T-helper 2 cell (primary cell): ENCODE results near the gene PKNOX2.

ENCODE experiments used
- DNase-seq, 5 experiments: peaks; one replicate each; pipeline versions ENCODE4 v3.0.0 to v3.0.0-alpha.2; 2012 to 2022

PKNOX2 gene

GRCh38 chr11:125287491-125288210, 123.1 kb downstream of the PKNOX2 start:
- DNase-seq, result no peak

- DNase-seq, result no peak
Observed at GRCh38 chr11:125289419-125290098, 125.0 kb downstream of the PKNOX2 start.

GRCh38 chr11:125290263-125290662, 125.7 kb downstream of the PKNOX2 start:
- DNase-seq, result no peak

- DNase-seq, result no peak
Observed at GRCh38 chr11:125292100-125292499, 127.5 kb downstream of the PKNOX2 start.

GRCh38 chr11:125293596-125293995, 129.0 kb downstream of the PKNOX2 start:
- DNase-seq, result no peak

GRCh38 chr11:125295931-125296330, 131.4 kb downstream of the PKNOX2 start:
- DNase-seq, result no peak

- DNase-seq, result no peak
Observed at GRCh38 chr11:125297346-125297915, 132.9 kb downstream of the PKNOX2 start.

GRCh38 chr11:125299061-125299615, 134.6 kb downstream of the PKNOX2 start:
- DNase-seq, result no peak

- no peak for DNase-seq
Observed at GRCh38 chr11:125299821-125300220, 135.3 kb downstream of the PKNOX2 start.

GRCh38 chr11:125300791-125301218, 136.3 kb downstream of the PKNOX2 start:
- DNase-seq, result peak in 1 of 5 experiments; percentile 21

GRCh38 chr11:125301346-125301745, 136.8 kb downstream of the PKNOX2 start:
- no peak for DNase-seq

- no peak for DNase-seq
Observed at GRCh38 chr11:125303186-125303585, 138.6 kb downstream of the PKNOX2 start.

- no peak for DNase-seq
Observed at GRCh38 chr11:125303694-125304093, 139.1 kb downstream of the PKNOX2 start.

GRCh38 chr11:125304136-125304535, 139.6 kb downstream of the PKNOX2 start:
- no peak for DNase-seq

GRCh38 chr11:125304876-125305275, 140.3 kb downstream of the PKNOX2 start:
- DNase-seq, result no peak

GRCh38 chr11:125305345-125305744, 140.8 kb downstream of the PKNOX2 start:
- no peak for DNase-seq

GRCh38 chr11:125306476-125306875, 141.9 kb downstream of the PKNOX2 start:
- DNase-seq, result no peak

GRCh38 chr11:125308246-125308645, 143.7 kb downstream of the PKNOX2 start:
- DNase-seq, result no peak

- DNase-seq, result no peak
Observed at GRCh38 chr11:125312391-125312790, 147.8 kb downstream of the PKNOX2 start.

- no peak for DNase-seq
Observed at GRCh38 chr11:125312812-125313211, 148.3 kb downstream of the PKNOX2 start.

- no peak for DNase-seq
Observed at GRCh38 chr11:125313271-125314219, 149.0 kb downstream of the PKNOX2 start.

GRCh38 chr11:125314276-125315078, 149.9 kb downstream of the PKNOX2 start:
- DNase-seq, result no peak
